Measurements from ENCODE around the gene PCMTD2.
"Not testable (repeated sequence)": the region's sequence is repeated elsewhere in the genome, so short reads cannot be mapped to it uniquely, and the experiment has no call there.

The PCMTD2 gene

GRCh38 chr20:64303086-64303485 is 47.5 kb downstream of the PCMTD2 start:
- DNase-seq: not testable (repeated sequence)

DNA sequence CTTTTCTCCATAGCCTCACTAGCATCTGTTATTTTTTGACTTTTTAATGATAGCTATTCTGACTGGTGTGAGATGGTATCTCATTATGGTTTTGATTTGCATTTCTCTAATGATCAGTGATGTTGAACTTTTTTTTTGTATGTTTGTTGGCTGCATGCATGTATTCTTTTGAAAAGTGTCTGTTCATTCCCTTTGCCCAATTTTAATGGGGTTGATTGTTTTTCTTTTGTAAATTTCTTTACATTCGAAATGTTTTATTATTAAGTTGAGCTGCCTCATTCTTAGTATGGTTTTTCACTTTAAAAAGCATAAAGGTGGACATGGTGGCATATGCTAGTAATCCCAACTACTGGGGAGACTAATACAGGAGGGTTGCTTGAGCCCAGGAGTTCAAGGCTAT is 58.2 kb downstream of the PCMTD2 start:
- DNase-seq: not testable (repeated sequence)

DNA sequence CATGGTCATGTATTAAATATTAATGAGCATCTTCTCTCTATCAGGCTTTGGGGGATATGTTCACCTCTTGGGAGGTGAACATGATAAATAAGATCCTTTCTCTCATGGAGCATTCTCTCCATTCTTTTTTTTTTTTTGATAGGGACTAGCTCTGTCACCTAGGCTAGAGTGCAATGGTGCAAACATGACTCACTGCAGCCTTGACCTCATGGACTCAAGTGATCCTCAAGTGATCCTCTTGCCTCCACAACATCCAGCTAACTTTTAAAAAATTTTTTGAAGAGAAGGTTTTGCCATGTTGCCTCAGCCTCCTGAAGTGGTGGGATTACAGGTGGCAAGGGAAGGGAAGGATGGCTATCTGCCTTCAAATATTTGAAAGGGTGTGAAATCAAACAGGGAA is 59.8 kb downstream of the PCMTD2 start:
- not testable (repeated sequence) for DNase-seq

DNA sequence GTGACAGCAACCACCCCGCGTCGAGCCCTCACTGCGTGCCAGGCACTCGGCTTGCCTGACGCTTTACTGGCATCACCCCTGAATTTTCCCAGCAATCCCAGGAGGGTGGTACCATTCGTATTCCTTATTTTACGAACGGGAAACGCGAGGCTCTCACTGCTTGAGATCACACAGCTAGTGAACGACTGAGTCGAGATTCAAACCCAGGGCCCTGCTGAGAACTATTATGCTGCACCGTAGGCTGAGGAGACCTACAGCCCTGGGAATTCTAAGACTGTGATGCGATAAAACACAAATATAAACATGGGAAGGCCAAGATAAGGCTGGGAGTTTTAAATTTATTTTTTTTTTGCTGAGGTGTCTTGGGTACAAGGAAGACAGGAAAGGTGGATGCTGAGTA is 60.3 kb downstream of the PCMTD2 start:
- DNase-seq: not testable (repeated sequence)

GRCh38 chr20:64316415-64317083 is 61.0 kb downstream of the PCMTD2 start:
- not testable (repeated sequence) for DNase-seq

- DNase-seq: not testable (repeated sequence)
These were observed 61.8 kb downstream of the PCMTD2 start for GRCh38 chr20:64317331-64317730.

GRCh38 chr20:64318056-64318455 is 62.5 kb downstream of the PCMTD2 start:
- not testable (repeated sequence) for DNase-seq

- not testable (repeated sequence) for DNase-seq
These were observed 66.7 kb downstream of the PCMTD2 start for GRCh38 chr20:64322031-64322789.
